ENCODE measurements around the gene ALG12.

- TF ChIP-seq REST (IDR thresholded peaks at IDR 0.05; ENCODE audit: insufficient read depth in 1 of 2, low read depth in 2 of 2, low read length in 2 of 2): no peak
- TF ChIP-seq TAF1 (IDR thresholded peaks at IDR 0.05; ENCODE audit: borderline replicate concordance, insufficient read depth, low read length): no peak
- TF ChIP-seq FOXP2 (optimal IDR thresholded peaks at IDR 0.05; ENCODE audit: borderline replicate concordance, extremely low read depth, extremely low read length, insufficient read depth): no peak
- TF ChIP-seq SIN3A (IDR thresholded peaks at IDR 0.05; ENCODE audit: borderline replicate concordance, insufficient read depth, low read length): no peak
- no peak for TF ChIP-seq POLR2AphosphoS5 (IDR thresholded peaks at IDR 0.05; ENCODE audit: low read depth, low read length)
Observed at GRCh38 chr22:49955581-49956417, 37.6 kb upstream of the ALG12 start.

All from PFSK-1 (cell line).